HepG2 (cell line): ENCODE results near the gene FSCN2.

Experiments used
- ARNTL ChIP-seq: sonication (generic); formaldehyde crosslinking; IDR thresholded peaks from 2 replicates; pipeline ENCODE4 v1.4.0; 2020; ENCODE audit warnings: mild to moderate bottlenecking, missing genetic modification reagents
- BCL6 ChIP-seq: IDR thresholded peaks from 2 replicates; pipeline ENCODE4 v1.6.1; 2016; ENCODE audit warnings: missing genetic modification reagents, missing compliant biosample characterization
- CTCF ChIP-seq: sonication (generic); formaldehyde crosslinking; IDR thresholded peaks from 2 replicates; pipeline ENCODE4 v1.5.0; 2020; ENCODE audit warnings: mild to moderate bottlenecking, missing genetic modification reagents, moderate library complexity
- JUNB ChIP-seq: sonication (generic); formaldehyde crosslinking; IDR thresholded peaks from 2 replicates; pipeline ENCODE4 v1.8.0; 2022; ENCODE audit warnings: missing genetic modification reagents, mild to moderate bottlenecking, borderline replicate concordance
- MAFG ChIP-seq: sonication (generic); formaldehyde crosslinking; IDR thresholded peaks from 2 replicates; pipeline ENCODE4 v1.5.1; 2020; ENCODE audit warnings: mild to moderate bottlenecking, missing genetic modification reagents
- PHB2 ChIP-seq: fragments of 450-650 bp; IDR thresholded peaks from 2 replicates; pipeline ENCODE4 v1.6.1; 2018; ENCODE audit not compliant: partially characterized antibody
- PRDM10 ChIP-seq: sonication (generic); formaldehyde crosslinking; IDR thresholded peaks from 2 replicates; pipeline ENCODE4 v1.4.0; 2020; ENCODE audit warnings: low read depth, missing genetic modification reagents
- RFX5 ChIP-seq: IDR thresholded peaks from 2 replicates; pipeline ENCODE4 v1.6.1; 2011; ENCODE audit warnings: low read depth, low read length, improper control_type of control experiment
- RXRA ChIP-seq: sonication (generic); formaldehyde crosslinking; IDR thresholded peaks from 2 replicates; pipeline ENCODE4 v1.5.1; 2020; ENCODE audit warnings: missing genetic modification reagents
- SIN3B ChIP-seq: fragments of 150-350 bp; IDR thresholded peaks from 2 replicates; pipeline ENCODE4 v1.6.1; 2014; ENCODE audit warnings: low read length
- SP140L ChIP-seq: sonication (generic); formaldehyde crosslinking; IDR thresholded peaks from 2 replicates; pipeline ENCODE4 v1.4.0; 2020; ENCODE audit warnings: missing genetic modification reagents, borderline replicate concordance
- TFAP4 ChIP-seq: sonication (generic); IDR thresholded peaks from 2 replicates; pipeline ENCODE4 v1.6.1; 2016; ENCODE audit warnings: low read depth, borderline replicate concordance
- ZNF432 ChIP-seq: sonication (generic); formaldehyde crosslinking; IDR thresholded peaks from 2 replicates; pipeline ENCODE4 v1.5.0; 2020; ENCODE audit warnings: missing genetic modification reagents, mild to moderate bottlenecking, borderline replicate concordance
- ZNF746 ChIP-seq: sonication (generic); formaldehyde crosslinking; IDR thresholded peaks from 2 replicates; pipeline ENCODE4 v1.8.0; 2022; ENCODE audit warnings: mild to moderate bottlenecking, missing genetic modification reagents

GRCh38 chr17:81514739-81515529, 13.2 kb upstream of the FSCN2 start:
- peak; percentile 8; the same call in 1 of the 2 replicates for TF ChIP-seq BCL6 (CRISPR knock-in tag)
- no peak for TF ChIP-seq SP140L (CRISPR knock-in tag)
- no peak for TF ChIP-seq SIN3B
- peak; percentile 8; the same call in 1 of the 2 replicates for TF ChIP-seq TFAP4
- no peak for TF ChIP-seq CTCF (CRISPR knock-in tag)
- no peak for TF ChIP-seq PRDM10 (CRISPR knock-in tag)
- TF ChIP-seq RXRA (CRISPR knock-in tag), result no peak
- no peak for TF ChIP-seq JUNB
- TF ChIP-seq RFX5, result no peak
- TF ChIP-seq ZNF432 (CRISPR knock-in tag), result no peak
- TF ChIP-seq ZNF746 (CRISPR knock-in tag), result 0 out of 2 replicates have a peak, but pooled peaks have one; percentile 24
- TF ChIP-seq ARNTL, result no peak
- TF ChIP-seq PHB2, result no peak
- TF ChIP-seq MAFG (CRISPR knock-in tag), result no peak
